IMR-90 (cell line): ENCODE data around the gene SWAP70. TPM values are rescaled to one million over a fixed set of nuclear protein-coding genes. Genes with fewer than 3 reads are reported as not detected.
A peak's percentile ranks its signal among the peaks of the same experiment; 100 is the strongest.

Experiments used
- ATAC-seq: fragments of 200-7000 bp; cut with Tn5 transposase; 2 replicates; pipeline ENCODE4 v1.9.1; 2020; ENCODE audit warnings: low read depth, mild to moderate bottlenecking, moderate library complexity
- BruUV-seq: library from RNA; stranded (reverse); fragments of 400-500 nt; replicated peaks from 2 replicates; lab custom pipeline; 2021; lab: Mats Ljungman, UMichigan
- CTCF ChIA-PET: fragments of 300-600 bp; formaldehyde crosslinking; extraction: SDS; loops from one replicate; lab custom pipeline; 2021; ENCODE audit warnings: antibody characterized with exemption; lab: Yijun Ruan, JAX
- POLR2A ChIA-PET: fragments of 300-600 bp; sonication (Branson Sonifier 250); formaldehyde crosslinking; loops from one replicate; lab custom pipeline; 2022; ENCODE audit warnings: antibody characterized with exemption; ENCODE audit not compliant: unreplicated experiment; lab: Charles Lee
- DNase-seq: peaks from one replicate; pipeline ENCODE4 v3.0.0; 2013
- H2AFZ ChIP-seq: replicated peaks from 2 replicates; pipeline ENCODE3; 2013; ENCODE audit warnings: low read length, mild to moderate bottlenecking; ENCODE audit not compliant: poor library complexity
- H2AK5ac ChIP-seq: 2 replicates; pipeline ENCODE4 v1.6.1; 2013; ENCODE audit warnings: low read depth, low read length, inconsistent platforms
- H2AK9ac ChIP-seq: replicated peaks from 2 replicates; pipeline ENCODE3; 2013; ENCODE audit warnings: mild to moderate bottlenecking, low read depth, low read length, moderate library complexity; ENCODE audit not compliant: poor library complexity
- H2BK120ac ChIP-seq: 2 replicates; pipeline ENCODE4 v1.6.1; 2013; ENCODE audit warnings: low read depth, low read length, inconsistent platforms
- H2BK15ac ChIP-seq: 3 replicates; pipeline ENCODE4 v1.6.1; 2013; ENCODE audit warnings: low read depth, low read length, inconsistent platforms
- H2BK20ac ChIP-seq: 2 replicates; pipeline ENCODE4 v1.6.1; 2013; ENCODE audit warnings: low read depth, mild to moderate bottlenecking, inconsistent platforms, low read length, moderate library complexity
- H2BK5ac ChIP-seq: 2 replicates; pipeline ENCODE4 v1.6.1; 2013; ENCODE audit warnings: mild to moderate bottlenecking, low read depth, low read length, inconsistent platforms; ENCODE audit not compliant: poor library complexity, severe bottlenecking
- H3K14ac ChIP-seq: replicated peaks from 2 replicates; pipeline ENCODE4 v1.6.1; 2013; ENCODE audit warnings: low read depth, low read length, inconsistent platforms
- H3K18ac ChIP-seq: 2 replicates; pipeline ENCODE4 v1.6.1; 2013; ENCODE audit warnings: low read depth, low read length, control low read depth
- H3K23ac ChIP-seq: 2 replicates; pipeline ENCODE4 v1.6.1; 2013; ENCODE audit warnings: low read depth, low read length, inconsistent platforms
- H3K27ac ChIP-seq: 2 replicates; pipeline ENCODE4 v1.5.1; 2013; ENCODE audit warnings: mild to moderate bottlenecking, control low read depth, low read length; ENCODE audit not compliant: insufficient read depth
- H3K27me3 ChIP-seq: 2 replicates; pipeline ENCODE4 v1.6.1; 2013; ENCODE audit warnings: low read length; ENCODE audit not compliant: control insufficient read depth, insufficient read depth
- H3K36me3 ChIP-seq: 2 replicates; pipeline ENCODE4 v1.6.1; 2013; ENCODE audit warnings: low read length, mixed read lengths; ENCODE audit not compliant: control insufficient read depth, insufficient read depth
- H3K4ac ChIP-seq: 2 replicates; pipeline ENCODE4 v1.6.1; 2013; ENCODE audit warnings: low read depth, low read length, inconsistent platforms
- H3K4me1 ChIP-seq: 2 replicates; pipeline ENCODE4 v1.6.1; 2013; ENCODE audit warnings: low read length, mixed read lengths; ENCODE audit not compliant: control insufficient read depth, insufficient read depth
- H3K4me2 ChIP-seq: 2 replicates; pipeline ENCODE4 v1.6.1; 2013; ENCODE audit warnings: low read depth, mild to moderate bottlenecking, control low read depth, low read length, moderate library complexity
- H3K4me3 ChIP-seq: 2 replicates; pipeline ENCODE4 v1.5.1; 2013; ENCODE audit warnings: low read depth, mild to moderate bottlenecking, control low read depth, low read length, moderate library complexity; ENCODE audit not compliant: insufficient read depth
- H3K56ac ChIP-seq: 2 replicates; pipeline ENCODE4 v1.6.1; 2013; ENCODE audit warnings: low read length, inconsistent platforms; ENCODE audit not compliant: insufficient read depth; ENCODE audit errors: extremely low read depth
- H3K79me1 ChIP-seq, 2 experiments: 2 replicates each; pipeline ENCODE4 v1.6.1; 2013; ENCODE audit warnings: low read length in 2 of 2, inconsistent platforms in 1 of 2, low read depth in 1 of 2
- H3K9ac ChIP-seq: 2 replicates; pipeline ENCODE4 v1.6.1; 2013; ENCODE audit warnings: low read depth, low read length, control low read depth
- H3K9me1 ChIP-seq: 2 replicates; pipeline ENCODE4 v1.6.1; 2013; ENCODE audit warnings: low read length, inconsistent platforms; ENCODE audit not compliant: insufficient read depth
- H3K9me3 ChIP-seq: 2 replicates; pipeline ENCODE4 v1.6.1; 2013; ENCODE audit warnings: low read length; ENCODE audit not compliant: control insufficient read depth, insufficient read depth
- H4K20me1 ChIP-seq: 2 replicates; pipeline ENCODE4 v1.6.1; 2013; ENCODE audit warnings: low read length, inconsistent platforms; ENCODE audit not compliant: insufficient read depth
- H4K5ac ChIP-seq: 2 replicates; pipeline ENCODE4 v1.6.1; 2013; ENCODE audit warnings: mild to moderate bottlenecking, low read depth, low read length, control low read depth
- H4K8ac ChIP-seq, 2 experiments: 2 replicates each; pipeline ENCODE4 v1.6.1; 2013; ENCODE audit warnings: low read depth in 2 of 2, low read length in 2 of 2, control low read depth in 1 of 2, inconsistent platforms in 1 of 2
- H4K91ac ChIP-seq: 2 replicates; pipeline ENCODE4 v1.6.1; 2013; ENCODE audit warnings: low read depth, low read length, inconsistent platforms; ENCODE audit not compliant: insufficient read depth
- BHLHE40 ChIP-seq: fragments of 150-350 bp; IDR thresholded peaks from 2 replicates; pipeline ENCODE4 v1.6.1; 2016; ENCODE audit warnings: mild to moderate bottlenecking, low read depth, low read length
- CTCF ChIP-seq: conservative IDR thresholded peaks from 2 replicates; pipeline ENCODE4 v1.5.1; 2012; ENCODE audit warnings: mild to moderate bottlenecking, low read depth, low read length, improper control_type of control experiment
- MAFK ChIP-seq: IDR thresholded peaks from 2 replicates; pipeline ENCODE4 v1.6.1; 2012; ENCODE audit warnings: low read depth, low read length, improper control_type of control experiment
- MAZ ChIP-seq: IDR thresholded peaks from 2 replicates; pipeline ENCODE4 v1.6.1; 2012; ENCODE audit warnings: low read depth, mild to moderate bottlenecking, low read length, improper control_type of control experiment, moderate library complexity, borderline replicate concordance
- MXI1 ChIP-seq: IDR thresholded peaks from 2 replicates; pipeline ENCODE4 v1.6.1; 2012; ENCODE audit warnings: low read depth, mild to moderate bottlenecking, low read length, moderate library complexity, borderline replicate concordance
- RAD21 ChIP-seq: IDR thresholded peaks from 2 replicates; pipeline ENCODE4 v1.6.1; 2012; ENCODE audit warnings: low read length, improper control_type of control experiment
- SMC3 ChIP-seq: fragments of 150-350 bp; IDR thresholded peaks from 2 replicates; pipeline ENCODE4 v1.6.1; 2016; ENCODE audit warnings: low read depth, mild to moderate bottlenecking, antibody characterized with exemption, low read length, moderate library complexity
- WGBS, 2 experiments: methylation state at CpG; one replicate each; pipeline versions ENCODE4 v1.1.5 to v1.1.7; 2013; ENCODE audit warnings: missing lambda C conversion rate in 2 of 2; ENCODE audit not compliant: insufficient read length in 1 of 2; ENCODE audit errors: extremely low coverage in 2 of 2; 5-methylcytosine and 5-hydroxymethylcytosine counted together
- dilution Hi-C: fragments of 300-500 bp; cut with HindIII; formaldehyde crosslinking; loops from one replicate; pipeline ENCODE4 v1.14.3; 2018; ENCODE audit warnings: low sequenced_read_pairs; ENCODE audit not compliant: unreplicated experiment
- in situ Hi-C: fragments of 300-500 bp; cut with MboI; formaldehyde crosslinking; loops from 3 replicates; pipeline ENCODE4 v1.14.3; 2019; ENCODE audit warnings: low sequenced_read_pairs, inconsistent platforms, mixed read lengths
- intact Hi-C: fragments of 100-400 bp; cut with micrococcal nuclease; formaldehyde crosslinking; loops from 2 replicates; pipeline ENCODE4 v1.10.0; 2022
- polyA plus RNA-seq, 3 experiments: library from polyadenylated mRNA; depleted of rRNA; stranded (reverse); fragments of >200 nt; gene quantifications; 2 replicates each; pipeline ENCODE4 v1.2.3, GENCODE V29; 2012; ENCODE audit warnings: low replicate concordance in 1 of 3
- total RNA-seq: library from RNA; depleted of rRNA; stranded (reverse); fragments of >200 nt; gene quantifications from 2 replicates; pipeline ENCODE4 v1.2.3, GENCODE V29; 2012

SWAP70 gene
- total and polyA plus RNA-seq, 2 of the 4 experiments (the other 2 are of a cell fraction): 15.5 to 19.9 TPM

GRCh38 chr11:9757809-9758636, 94.1 kb downstream of the SWAP70 start:
- 0 out of 2 replicates have a peak, but pooled peaks have one; percentile 1 for TF ChIP-seq BHLHE40
- TF ChIP-seq RAD21: peak; percentile 86
- TF ChIP-seq MXI1: no peak
- TF ChIP-seq MAFK: no peak
- peak; percentile 87 for TF ChIP-seq SMC3
- TF ChIP-seq CTCF: peak; percentile 86
- peak; percentile 81; the same call in 1 of the 2 replicates for TF ChIP-seq MAZ

More at GRCh38 chr11:9757809-9758636, 94.1 kb downstream of the SWAP70 start:
- Histone ChIP-seq H3K27me3 (no peaks in the 10 kb centered on the region), H4K91ac (peak overlapping the region; percentile 99), H2BK120ac (peak overlapping the region; percentile 99), H3K4me1 (peaks cover 48% of the 10 kb centered on the region), H2BK5ac (peak overlapping the region; percentile 98), H2AFZ (peak overlapping the region; percentile 94), H3K18ac (peak overlapping the region; percentile 97), H3K56ac (peak overlapping the region; percentile 95), H2AK5ac (peak overlapping the region; percentile 100), H3K9me3 (no peaks in the 10 kb centered on the region), H3K79me1 (peaks cover 14 to 65% of the 10 kb centered on the region in 2 experiments; a peak in 3 of 4 replicates), H4K8ac (peak overlapping the region; percentile 99 to 100), H3K4me3 (peak overlapping the region; percentile 32), H3K4ac (peak overlapping the region; percentile 99), H4K5ac (peak overlapping the region; percentile 99), H3K9me1 (peaks cover 47% of the 10 kb centered on the region), H2AK9ac (peak overlapping the region; percentile 96), H3K36me3 (no peaks in the 10 kb centered on the region), H2BK15ac (peak overlapping the region; percentile 98), H3K14ac (peak overlapping the region; percentile 99), H3K23ac (peak overlapping the region; percentile 99), H3K4me2 (peak overlapping the region; percentile 90), H3K27ac (peak overlapping the region; percentile 96), H4K20me1 (peaks cover 3% of the 10 kb centered on the region; the same call in 1 of the 2 replicates), H2BK20ac (peak overlapping the region; percentile 99), H3K9ac (peak overlapping the region; percentile 97)
- 3% methylated on average over 25 of the region's 64 CpGs; no CpG with 5 or more reads in 1 of the 2 experiments for WGBS, 2 experiments
- intact Hi-C loops (loop anchor here (1.0 to 10.0 kb wide), 6 partner anchors 45 to 979 kb away; partner anchors contain the start of gene ADM), dilution Hi-C loops (no loop called here), in situ Hi-C loops (loop anchor here (25.0 kb wide), 1 partner anchor 204 kb away; no protein-coding TSS in a partner anchor)
- CTCF ChIA-PET: interaction anchor here (0.6 to 1.4 kb wide), 9 partner anchors 10 to 633 kb away, joined by 3 to 10 read pairs (median 4); partner anchors contain the start of gene ADM
- peak; percentile 43 for ATAC-seq
- no TSS peak for BruUV-seq
- POLR2A ChIA-PET: interaction anchor here (0.6 kb wide), 1 partner anchor 534 kb away, joined by 3 read pairs; no protein-coding TSS in a partner anchor
- peak; percentile 72 for DNase-seq
